K562 (cell line): Measurements from ENCODE around the gene SEC31A. TPM values are rescaled to one million over a fixed set of nuclear protein-coding genes. Genes with fewer than 3 reads are reported as not detected.

ENCODE experiments used
- BRD9 ChIP-seq: fragments of 450-650 bp; IDR thresholded peaks from 2 replicates; pipeline ENCODE4 v1.6.1; 2018; ENCODE audit warnings: low read depth; ENCODE audit not compliant: partially characterized antibody
- CSDE1 ChIP-seq, 2 experiments: fragments of 450-650 bp; IDR thresholded peaks; 2 replicates each; pipeline ENCODE4 v1.6.1; 2016; ENCODE audit warnings: mild to moderate bottlenecking in 1 of 2
- CUX1 ChIP-seq: fragments of 200-800 bp; sonication (Bioruptor generic); IDR thresholded peaks from 2 replicates; pipeline ENCODE4 v1.6.1; 2016; ENCODE audit warnings: missing genetic modification characterization, missing compliant biosample characterization
- EHMT2 ChIP-seq: fragments of 450-650 bp; IDR thresholded peaks from 2 replicates; pipeline ENCODE4 v1.6.1; 2018; ENCODE audit warnings: antibody characterized with exemption
- FOXK1 ChIP-seq: sonication (generic); formaldehyde crosslinking; IDR thresholded peaks from 2 replicates; pipeline ENCODE4 v1.8.0; 2022; ENCODE audit warnings: missing genetic modification reagents, mild to moderate bottlenecking, borderline replicate concordance
- GABPB1 ChIP-seq: sonication (generic); formaldehyde crosslinking; IDR thresholded peaks from 2 replicates; pipeline ENCODE4 v1.8.0; 2022; ENCODE audit warnings: mild to moderate bottlenecking, missing genetic modification reagents
- GTF2E2 ChIP-seq: fragments of 200-800 bp; sonication (Bioruptor generic); IDR thresholded peaks from 2 replicates; pipeline ENCODE4 v1.6.1; 2016; ENCODE audit warnings: missing genetic modification characterization, missing compliant biosample characterization
- HDGF ChIP-seq: fragments of 450-650 bp; IDR thresholded peaks from 2 replicates; pipeline ENCODE4 v1.6.1; 2016
- HIVEP1 ChIP-seq: fragments of 250-450 bp; sonication (Bioruptor Pico); IDR thresholded peaks from 2 replicates; pipeline ENCODE4 v1.4.0; 2020; ENCODE audit warnings: mild to moderate bottlenecking
- HNRNPL ChIP-seq: fragments of 200-400 bp; formaldehyde crosslinking; IDR thresholded peaks from 2 replicates; pipeline ENCODE4 v1.6.1; 2017; ENCODE audit warnings: low read depth, mild to moderate bottlenecking, low read length
- L3MBTL2 ChIP-seq: fragments of 450-650 bp; IDR thresholded peaks from 2 replicates; pipeline ENCODE4 v1.6.1; 2016; ENCODE audit warnings: mild to moderate bottlenecking, moderate library complexity
- NFIC ChIP-seq: fragments of 450-650 bp; IDR thresholded peaks from 2 replicates; pipeline ENCODE4 v1.6.1; 2017; ENCODE audit warnings: mild to moderate bottlenecking, inconsistent platforms
- PCBP1 ChIP-seq: fragments of 200-400 bp; formaldehyde crosslinking; IDR thresholded peaks from 2 replicates; pipeline ENCODE4 v1.6.1; 2018; ENCODE audit warnings: mild to moderate bottlenecking, low read depth, low read length; ENCODE audit not compliant: poor library complexity, severe bottlenecking
- RBM34 ChIP-seq: fragments of 200-400 bp; formaldehyde crosslinking; IDR thresholded peaks from 2 replicates; pipeline ENCODE4 v1.6.1; 2018; ENCODE audit warnings: low read length, borderline replicate concordance; ENCODE audit not compliant: insufficient read depth
- SMARCA4 ChIP-seq: fragments of 450-650 bp; IDR thresholded peaks from 2 replicates; pipeline ENCODE4 v1.6.1; 2016
- SREBF1 ChIP-seq: fragments of 150-350 bp; IDR thresholded peaks from 2 replicates; pipeline ENCODE4 v1.6.1; 2014; ENCODE audit warnings: antibody characterized with exemption, low read depth, low read length, borderline replicate concordance
- SREBF2 ChIP-seq: sonication (generic); formaldehyde crosslinking; IDR thresholded peaks from 2 replicates; pipeline ENCODE4 v1.4.0; 2020; ENCODE audit warnings: mild to moderate bottlenecking, missing genetic modification reagents
- SRSF7 ChIP-seq: fragments of 200-400 bp; formaldehyde crosslinking; optimal IDR thresholded peaks from 2 replicates; pipeline ENCODE3; 2017; ENCODE audit warnings: mild to moderate bottlenecking, low read depth, low read length
- ZFP91 ChIP-seq: sonication (generic); formaldehyde crosslinking; IDR thresholded peaks from 2 replicates; pipeline ENCODE4 v1.8.0; 2022; ENCODE audit warnings: mild to moderate bottlenecking, missing genetic modification reagents
- ZNF384 ChIP-seq: IDR thresholded peaks from 2 replicates; pipeline ENCODE4 v1.6.1; 2012; ENCODE audit warnings: low read depth, low read length, improper control_type of control experiment
- polyA plus RNA-seq, 8 experiments: library from polyadenylated mRNA; depleted of rRNA in 4 of 8; stranded (reverse) in 5 of 8; unstranded in 3 of 8; fragments of >200 nt; fragmentation: Nextera tagmentation in 2 of 8; fragmentation: Illumina TruSeq in 1 of 8; extraction: Ambion mirVana in 2 of 8; extraction: Trizol in 1 of 8; gene quantifications; 2 replicates each; pipeline versions ENCODE4 v1.2.1 to v1.2.3, GENCODE V29; 2011 to 2014; ENCODE audit warnings: inconsistent platforms in 1 of 8, missing spikeins in 1 of 8
- total RNA-seq, 7 experiments: library from RNA; depleted of rRNA in 6 of 7; stranded (reverse); fragments of >200 nt in 6 of 7; fragmentation: Illumina TruSeq in 2 of 7; extraction: Trizol in 2 of 7; gene quantifications; 2 replicates each; pipeline versions ENCODE4 v1.2.1 to v1.2.3, GENCODE V29; 2011 to 2021; ENCODE audit warnings: low replicate concordance in 1 of 7
- TF ChIP-seq, protein P1 (sequence below), 2 experiments: fragments of 200-800 bp in 1 of 2; sonication (Bioruptor generic) in 1 of 2; sonication (generic) in 1 of 2; formaldehyde crosslinking in 1 of 2; IDR thresholded peaks in 1 of 2; conservative IDR thresholded peaks in 1 of 2; 2 replicates each; pipeline versions ENCODE4 v1.5.0 to v1.6.1; 2016 to 2020; ENCODE audit warnings: missing compliant biosample characterization in 1 of 2, missing genetic modification characterization in 1 of 2, missing genetic modification reagents in 1 of 2

SEC31A gene
- total and polyA plus RNA-seq, 9 of the 15 experiments (the other 6 are each of a cell fraction or from before 2014, with no cell fraction given): 78.9 to 241 (median 173) TPM

- TF ChIP-seq GTF2E2 (tag): peak; percentile 76
- TF ChIP-seq HIVEP1 (CRISPR knock-in tag): 0 out of 2 replicates have a peak, but pooled peaks have one; percentile 33
- TF ChIP-seq GABPB1 (CRISPR knock-in tag): peak; percentile 90
- TF ChIP-seq SREBF2 (CRISPR knock-in tag): no peak
- TF ChIP-seq HNRNPL: no peak
- no peak for TF ChIP-seq SREBF1
- TF ChIP-seq SMARCA4: peak; percentile 33; the same call in 1 of the 2 replicates
- TF ChIP-seq L3MBTL2: peak; percentile 95
- peak; percentile 98 for TF ChIP-seq BRD9
- TF ChIP-seq, protein P1, sequence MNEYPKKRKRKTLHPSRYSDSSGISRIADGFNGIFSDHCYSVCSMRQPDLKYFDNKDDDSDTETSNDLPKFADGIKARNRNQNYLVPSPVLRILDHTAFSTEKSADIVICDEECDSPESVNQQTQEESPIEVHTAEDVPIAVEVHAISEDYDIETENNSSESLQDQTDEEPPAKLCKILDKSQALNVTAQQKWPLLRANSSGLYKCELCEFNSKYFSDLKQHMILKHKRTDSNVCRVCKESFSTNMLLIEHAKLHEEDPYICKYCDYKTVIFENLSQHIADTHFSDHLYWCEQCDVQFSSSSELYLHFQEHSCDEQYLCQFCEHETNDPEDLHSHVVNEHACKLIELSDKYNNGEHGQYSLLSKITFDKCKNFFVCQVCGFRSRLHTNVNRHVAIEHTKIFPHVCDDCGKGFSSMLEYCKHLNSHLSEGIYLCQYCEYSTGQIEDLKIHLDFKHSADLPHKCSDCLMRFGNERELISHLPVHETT (CRISPR knock-in tag; conservative IDR thresholded peaks at IDR 0.05 in 1 of 2, IDR thresholded peaks at IDR 0.05 in 1 of 2): peak in 1 of 2 experiments; percentile 64; a peak in 1 of 4 replicates
- TF ChIP-seq SRSF7: no peak
- peak in 1 of 2 experiments; percentile 3; a peak in 1 of 4 replicates for TF ChIP-seq CSDE1 (IDR thresholded peaks at IDR 0.05)
- TF ChIP-seq RBM34: no peak
- no peak for TF ChIP-seq CUX1 (CRISPR knock-in tag)
- peak; percentile 74; the same call in 1 of the 2 replicates for TF ChIP-seq FOXK1 (CRISPR knock-in tag)
- TF ChIP-seq ZFP91 (CRISPR knock-in tag): peak; percentile 89
- TF ChIP-seq PCBP1: peak; percentile 46
- no peak for TF ChIP-seq HDGF
- TF ChIP-seq NFIC: peak; percentile 34; the same call in 1 of the 2 replicates
- no peak for TF ChIP-seq ZNF384
- TF ChIP-seq EHMT2: peak; percentile 3; the same call in 1 of the 2 replicates
Observed at GRCh38 chr4:82900411-82901182, 9.6 kb upstream of the SEC31A start, which contains the start of gene THAP9 (continued).
